GM12878 (cell line): ENCODE measurements around the gene H2BK1. TPM values are rescaled to one million over a fixed set of nuclear protein-coding genes. Genes with fewer than 3 reads are reported as not detected.

Experiments
- ATAC-seq: fragments of 200-7000 bp; cut with Tn5 transposase; 3 replicates; pipeline ENCODE4 v1.9.1; 2020; ENCODE audit warnings: mild to moderate bottlenecking, moderate library complexity
- BruUV-seq: library from RNA; stranded (reverse); fragments of 400-500 nt; replicated peaks from 2 replicates; lab custom pipeline; 2021; lab: Mats Ljungman, UMichigan
- CTCF ChIA-PET: fragments of 300-600 bp; sonication (Branson Sonifier 250); formaldehyde crosslinking; extraction: SDS; loops from one replicate; lab custom pipeline; 2021; ENCODE audit warnings: inconsistent platforms; lab: Yijun Ruan, JAX
- POLR2A ChIA-PET: fragments of 350-600 bp; formaldehyde crosslinking; extraction: SDS; loops from one replicate; lab custom pipeline; 2021; ENCODE audit warnings: inconsistent platforms; lab: Charles Lee
- RAD21 ChIA-PET: fragments of 300-600 bp; sonication (Branson Sonifier 250); formaldehyde crosslinking; loops from one replicate; lab custom pipeline; 2023; ENCODE audit warnings: antibody characterized with exemption; ENCODE audit not compliant: unreplicated experiment; lab: Charles Lee
- SMC1A ChIA-PET: fragments of 300-600 bp; sonication (Branson Sonifier 250); formaldehyde crosslinking; loops from one replicate; lab custom pipeline; 2023; ENCODE audit not compliant: unreplicated experiment, uncharacterized antibody; lab: Charles Lee
- DNase-seq: peaks from one replicate; pipeline ENCODE4 v3.0.0-alpha.2; 2011; ENCODE audit warnings: low read depth, low spot score
- FAIRE-seq: peaks from 3 replicates; lab custom pipeline; 2011; peaks lifted over from hg19 to GRCh38; lab: Jason Lieb, UNC
- H2AFZ ChIP-seq: 2 replicates; pipeline ENCODE4 v1.6.0; 2011; ENCODE audit warnings: low read depth, low read length, control low read depth; ENCODE audit not compliant: control insufficient read depth
- H3K27ac ChIP-seq: 2 replicates; pipeline ENCODE4 v1.5.1; 2011; ENCODE audit warnings: control low read depth; ENCODE audit not compliant: control insufficient read depth, insufficient read depth
- H3K27me3 ChIP-seq, 2 experiments: replicated peaks in 1 of 2; 2 replicates each; pipeline versions ENCODE4 v1.6.0 to v1.6.1; 2011; ENCODE audit warnings: low read length in 1 of 2; ENCODE audit not compliant: control insufficient read depth in 2 of 2, insufficient read depth in 2 of 2
- H3K36me3 ChIP-seq, 2 experiments: 2 replicates each; pipeline ENCODE4 v1.5.1; 2011; ENCODE audit warnings: low read length in 1 of 2; ENCODE audit not compliant: control insufficient read depth in 2 of 2, insufficient read depth in 2 of 2
- H3K4me1 ChIP-seq: 2 replicates; pipeline ENCODE4 v1.6.1; 2011; ENCODE audit warnings: mild to moderate bottlenecking, low read length, moderate library complexity, mixed read lengths; ENCODE audit not compliant: control insufficient read depth, insufficient read depth
- H3K4me2 ChIP-seq: 2 replicates; pipeline ENCODE4 v1.6.0; 2011; ENCODE audit warnings: control low read depth; ENCODE audit not compliant: control insufficient read depth, insufficient read depth
- H3K4me3 ChIP-seq: fragments of 200-600 bp; sonication (generic); 2 replicates; pipeline ENCODE4 v1.5.1; 2016
- H3K79me2 ChIP-seq: 2 replicates; pipeline ENCODE4 v1.6.0; 2011; ENCODE audit warnings: low read length; ENCODE audit not compliant: control insufficient read depth, insufficient read depth
- H3K9ac ChIP-seq: 2 replicates; pipeline ENCODE4 v1.8.0; 2011; ENCODE audit warnings: low read length, control low read depth, mixed read lengths; ENCODE audit not compliant: control insufficient read depth, insufficient read depth
- H3K9me3 ChIP-seq: replicated peaks from 3 replicates; pipeline ENCODE4 v1.5.1; 2011; ENCODE audit warnings: mild to moderate bottlenecking, low read length; ENCODE audit not compliant: control insufficient read depth, insufficient read depth
- H4K20me1 ChIP-seq: 2 replicates; pipeline ENCODE4 v1.6.0; 2011; ENCODE audit not compliant: control insufficient read depth, insufficient read depth
- ASH2L ChIP-seq: fragments of 300-600, 200-600 bp; sonication (generic); IDR thresholded peaks from 2 replicates; pipeline ENCODE4 v1.6.1; 2017; ENCODE audit warnings: low read depth, mild to moderate bottlenecking, borderline replicate concordance
- BHLHE40 ChIP-seq, 2 experiments: fragments of 450-650 bp in 1 of 2; IDR thresholded peaks; 2 replicates each; pipeline ENCODE4 v1.6.1; 2011 to 2017; ENCODE audit warnings: low read depth in 2 of 2, borderline replicate concordance in 1 of 2, improper control_type of control experiment in 1 of 2, low read length in 1 of 2, mild to moderate bottlenecking in 1 of 2
- CHD1 ChIP-seq: IDR thresholded peaks from 2 replicates; pipeline ENCODE4 v1.6.1; 2012; ENCODE audit warnings: low read depth, low read length, improper control_type of control experiment
- CREM ChIP-seq: IDR thresholded peaks from 2 replicates; pipeline ENCODE4 v1.6.1; 2014; ENCODE audit warnings: antibody characterized with exemption, low read depth
- GABPA ChIP-seq: IDR thresholded peaks from 2 replicates; pipeline ENCODE4 v1.6.1; 2014; ENCODE audit warnings: antibody characterized with exemption, low read depth, mild to moderate bottlenecking, inconsistent platforms
- GATAD2B ChIP-seq: fragments of 450-650 bp; conservative IDR thresholded peaks from 2 replicates; pipeline ENCODE4 v1.6.1; 2017; ENCODE audit warnings: low read depth, mild to moderate bottlenecking, moderate library complexity
- KLF5 ChIP-seq: fragments of 450-650 bp; IDR thresholded peaks from 2 replicates; pipeline ENCODE4 v1.6.1; 2014; ENCODE audit warnings: mild to moderate bottlenecking; ENCODE audit not compliant: partially characterized antibody
- MEF2B ChIP-seq: fragments of 450-650 bp; IDR thresholded peaks from 2 replicates; pipeline ENCODE4 v1.6.1; 2018; ENCODE audit warnings: mild to moderate bottlenecking, moderate library complexity; ENCODE audit not compliant: partially characterized antibody, poor library complexity, severe bottlenecking
- MTA3 ChIP-seq: IDR thresholded peaks from 2 replicates; pipeline ENCODE4 v1.6.1; 2012; ENCODE audit warnings: low read length, inconsistent platforms, borderline replicate concordance
- POLR2AphosphoS5 ChIP-seq: IDR thresholded peaks from 2 replicates; pipeline ENCODE4 v1.6.1; 2011; ENCODE audit warnings: mild to moderate bottlenecking, low read length, inconsistent platforms
- RAD51 ChIP-seq: fragments of 450-650 bp; IDR thresholded peaks from 2 replicates; pipeline ENCODE4 v1.6.1; 2016; ENCODE audit warnings: moderate library complexity, mild to moderate bottlenecking, inconsistent platforms
- ZNF217 ChIP-seq: fragments of 450-650 bp; IDR thresholded peaks from 2 replicates; pipeline ENCODE4 v1.6.1; 2017; ENCODE audit warnings: antibody characterized with exemption, mild to moderate bottlenecking
- WGBS: methylation state at CpG from one replicate; pipeline ENCODE4 v1.1.6; 2016; ENCODE audit warnings: low lambda C conversion rate; ENCODE audit not compliant: insufficient replicate concordance, insufficient coverage; ENCODE audit errors: missing lambda C conversion rate; 5-methylcytosine and 5-hydroxymethylcytosine counted together
- in situ Hi-C: fragments of 300-500 bp; cut with MboI; formaldehyde crosslinking; loops from 9 replicates; pipeline ENCODE4 v1.14.3; 2018; ENCODE audit warnings: mixed read lengths
- intact Hi-C: fragments of 100-400 bp; cut with micrococcal nuclease; formaldehyde crosslinking; loops from one replicate; pipeline ENCODE4 v1.14.2; 2022; ENCODE audit not compliant: unreplicated experiment
- polyA plus RNA-seq, 11 experiments: library from polyadenylated mRNA; depleted of rRNA in 4 of 11; unstranded in 6 of 11; stranded (reverse) in 5 of 11; fragments of >200 nt; fragmentation: Nextera tagmentation in 4 of 11; fragmentation: Illumina TruSeq in 1 of 11; extraction: Ambion mirVana in 4 of 11; extraction: Trizol in 1 of 11; gene quantifications; 1 replicate in 1 of 11; 2 replicates in 10 of 11; pipeline versions ENCODE4 v1.2.1 to v1.2.3, GENCODE V29; 2011 to 2016; ENCODE audit warnings: inconsistent platforms in 2 of 11, missing spikeins in 2 of 11, low read depth in 1 of 11
- total RNA-seq, 4 experiments: library from RNA; depleted of rRNA in 3 of 4; stranded (reverse); fragments of >200 nt in 3 of 4; fragmentation: Illumina TruSeq in 1 of 4; extraction: Trizol in 1 of 4; gene quantifications; 2 replicates each; pipeline versions ENCODE4 v1.2.1 to v1.2.3, GENCODE V29; 2013 to 2021
- TF ChIP-seq, protein P1 (sequence below): fragments of 450-650 bp; IDR thresholded peaks from 2 replicates; pipeline ENCODE4 v1.6.1; 2016; ENCODE audit warnings: mild to moderate bottlenecking, moderate library complexity, borderline replicate concordance
- TF ChIP-seq, protein P2 (sequence below): fragments of 450-650 bp; IDR thresholded peaks from 2 replicates; pipeline ENCODE4 v1.6.1; 2016; ENCODE audit warnings: mild to moderate bottlenecking
- TF ChIP-seq, protein P3 (sequence below): IDR thresholded peaks from 2 replicates; pipeline ENCODE4 v1.6.1; 2012; ENCODE audit warnings: low read depth, low read length, improper control_type of control experiment
- TF ChIP-seq, protein P4 (sequence below): IDR thresholded peaks from 2 replicates; pipeline ENCODE4 v1.6.1; 2011; ENCODE audit warnings: low read depth, low read length, improper control_type of control experiment, borderline replicate concordance

Gene H2BK1
- total and polyA plus RNA-seq, 10 of the 15 experiments (the other 5 are each of a cell fraction or from before 2014, with no cell fraction given) = 0.54 TPM; not detected in 9

DNA sequence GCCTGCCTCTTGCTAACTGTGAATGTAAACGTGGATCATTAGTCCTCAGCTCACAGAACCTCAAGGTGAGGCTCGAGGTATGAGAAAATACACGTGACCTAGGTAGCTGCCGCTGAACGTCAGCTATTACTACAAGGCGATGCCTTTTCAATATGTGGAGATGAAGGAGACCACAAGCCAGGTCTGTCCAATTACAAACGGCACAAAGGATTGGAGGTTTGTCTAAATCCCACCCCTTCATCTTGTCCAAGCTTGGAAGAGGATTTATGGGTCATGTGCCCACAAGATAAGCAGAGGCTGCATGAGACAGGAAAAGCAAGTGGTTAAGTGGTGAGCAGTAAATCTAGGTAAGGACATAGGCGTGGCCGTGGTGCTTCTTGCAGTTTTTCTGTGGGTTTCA, 3.4 kb downstream of the H2BK1 start:
- Histone ChIP-seq H3K4me1 (no peaks in the 10 kb centered on the region), H3K4me3 (no peak overlapping the region), H3K27me3 (peaks cover 1 to 2% of the 10 kb centered on the region in 2 experiments; a peak in 3 of 4 replicates), H3K36me3 (no peaks in the 10 kb centered on the region), H3K9me3 (no peaks in the 10 kb centered on the region), H3K27ac (no peak overlapping the region), H3K4me2 (no peak overlapping the region), H3K79me2 (no peaks in the 10 kb centered on the region), H3K9ac (no peak overlapping the region), H2AFZ (no peak overlapping the region), H4K20me1 (no peaks in the 10 kb centered on the region)
- TF ChIP-seq, protein P1, sequence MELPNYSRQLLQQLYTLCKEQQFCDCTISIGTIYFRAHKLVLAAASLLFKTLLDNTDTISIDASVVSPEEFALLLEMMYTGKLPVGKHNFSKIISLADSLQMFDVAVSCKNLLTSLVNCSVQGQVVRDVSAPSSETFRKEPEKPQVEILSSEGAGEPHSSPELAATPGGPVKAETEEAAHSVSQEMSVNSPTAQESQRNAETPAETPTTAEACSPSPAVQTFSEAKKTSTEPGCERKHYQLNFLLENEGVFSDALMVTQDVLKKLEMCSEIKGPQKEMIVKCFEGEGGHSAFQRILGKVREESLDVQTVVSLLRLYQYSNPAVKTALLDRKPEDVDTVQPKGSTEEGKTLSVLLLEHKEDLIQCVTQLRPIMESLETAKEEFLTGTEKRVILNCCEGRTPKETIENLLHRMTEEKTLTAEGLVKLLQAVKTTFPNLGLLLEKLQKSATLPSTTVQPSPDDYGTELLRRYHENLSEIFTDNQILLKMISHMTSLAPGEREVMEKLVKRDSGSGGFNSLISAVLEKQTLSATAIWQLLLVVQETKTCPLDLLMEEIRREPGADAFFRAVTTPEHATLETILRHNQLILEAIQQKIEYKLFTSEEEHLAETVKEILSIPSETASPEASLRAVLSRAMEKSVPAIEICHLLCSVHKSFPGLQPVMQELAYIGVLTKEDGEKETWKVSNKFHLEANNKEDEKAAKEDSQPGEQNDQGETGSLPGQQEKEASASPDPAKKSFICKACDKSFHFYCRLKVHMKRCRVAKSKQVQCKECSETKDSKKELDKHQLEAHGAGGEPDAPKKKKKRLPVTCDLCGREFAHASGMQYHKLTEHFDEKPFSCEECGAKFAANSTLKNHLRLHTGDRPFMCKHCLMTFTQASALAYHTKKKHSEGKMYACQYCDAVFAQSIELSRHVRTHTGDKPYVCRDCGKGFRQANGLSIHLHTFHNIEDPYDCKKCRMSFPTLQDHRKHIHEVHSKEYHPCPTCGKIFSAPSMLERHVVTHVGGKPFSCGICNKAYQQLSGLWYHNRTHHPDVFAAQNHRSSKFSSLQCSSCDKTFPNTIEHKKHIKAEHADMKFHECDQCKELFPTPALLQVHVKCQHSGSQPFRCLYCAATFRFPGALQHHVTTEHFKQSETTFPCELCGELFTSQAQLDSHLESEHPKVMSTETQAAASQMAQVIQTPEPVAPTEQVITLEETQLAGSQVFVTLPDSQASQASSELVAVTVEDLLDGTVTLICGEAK = no peak
- TF ChIP-seq ZNF217 = no peak
- no peak for TF ChIP-seq BHLHE40 (IDR thresholded peaks at IDR 0.05; ENCODE audit: borderline replicate concordance in 1 of 2, low read depth in 2 of 2, low read length in 1 of 2)
- TF ChIP-seq ASH2L = no peak
- TF ChIP-seq RAD51 = no peak
- no peak for TF ChIP-seq MTA3
- no peak for TF ChIP-seq KLF5
- TF ChIP-seq POLR2AphosphoS5 = no peak
- TF ChIP-seq, protein P2, sequence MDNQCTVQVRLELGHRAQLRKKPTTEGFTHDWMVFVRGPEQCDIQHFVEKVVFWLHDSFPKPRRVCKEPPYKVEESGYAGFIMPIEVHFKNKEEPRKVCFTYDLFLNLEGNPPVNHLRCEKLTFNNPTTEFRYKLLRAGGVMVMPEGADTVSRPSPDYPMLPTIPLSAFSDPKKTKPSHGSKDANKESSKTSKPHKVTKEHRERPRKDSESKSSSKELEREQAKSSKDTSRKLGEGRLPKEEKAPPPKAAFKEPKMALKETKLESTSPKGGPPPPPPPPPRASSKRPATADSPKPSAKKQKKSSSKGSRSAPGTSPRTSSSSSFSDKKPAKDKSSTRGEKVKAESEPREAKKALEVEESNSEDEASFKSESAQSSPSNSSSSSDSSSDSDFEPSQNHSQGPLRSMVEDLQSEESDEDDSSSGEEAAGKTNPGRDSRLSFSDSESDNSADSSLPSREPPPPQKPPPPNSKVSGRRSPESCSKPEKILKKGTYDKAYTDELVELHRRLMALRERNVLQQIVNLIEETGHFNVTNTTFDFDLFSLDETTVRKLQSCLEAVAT = no peak
- TF ChIP-seq CREM = no peak
- no peak for TF ChIP-seq CHD1
- TF ChIP-seq MEF2B = no peak
- TF ChIP-seq GATAD2B = no peak
- TF ChIP-seq, protein P3, sequence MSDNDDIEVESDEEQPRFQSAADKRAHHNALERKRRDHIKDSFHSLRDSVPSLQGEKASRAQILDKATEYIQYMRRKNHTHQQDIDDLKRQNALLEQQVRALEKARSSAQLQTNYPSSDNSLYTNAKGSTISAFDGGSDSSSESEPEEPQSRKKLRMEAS = no peak
- TF ChIP-seq, protein P4, sequence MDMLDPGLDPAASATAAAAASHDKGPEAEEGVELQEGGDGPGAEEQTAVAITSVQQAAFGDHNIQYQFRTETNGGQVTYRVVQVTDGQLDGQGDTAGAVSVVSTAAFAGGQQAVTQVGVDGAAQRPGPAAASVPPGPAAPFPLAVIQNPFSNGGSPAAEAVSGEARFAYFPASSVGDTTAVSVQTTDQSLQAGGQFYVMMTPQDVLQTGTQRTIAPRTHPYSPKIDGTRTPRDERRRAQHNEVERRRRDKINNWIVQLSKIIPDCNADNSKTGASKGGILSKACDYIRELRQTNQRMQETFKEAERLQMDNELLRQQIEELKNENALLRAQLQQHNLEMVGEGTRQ = no peak
- TF ChIP-seq GABPA = no peak
- RAD21 ChIA-PET = no interaction called here
- SMC1A ChIA-PET = no interaction called here
- intact Hi-C loops (no loop called here), in situ Hi-C loops (no loop called here)
- CTCF ChIA-PET = interaction anchor here (0.8 to 2.0 kb wide), 2 partner anchors 10 to 37 kb away, joined by 3 to 7 read pairs; no protein-coding TSS in a partner anchor
- FAIRE-seq (no peak), ATAC-seq (no peak), DNase-seq (no peak)
- no TSS peak for BruUV-seq
- 23% methylated on average over 9 of the region's 9 CpGs for WGBS
- POLR2A ChIA-PET = interaction anchor here (1.5 kb wide), 1 partner anchor 20 kb away, joined by 6 read pairs; the partner anchor contains the start of gene ABCF2
